NCI-H510A (cell line): ENCODE measurements around the gene PDE6A.

Experiments used
- DNase-seq: peaks from one replicate; lab custom pipeline; 2025; lab: John Stamatoyannopoulos, UW

Gene PDE6A

GRCh38 chr5:149930043-149930748 is 14.4 kb downstream of the PDE6A start:
- no peak for DNase-seq

- DNase-seq = no peak
Observed at GRCh38 chr5:149924486-149924885, 20.1 kb downstream of the PDE6A start.

- DNase-seq = no peak
Observed at GRCh38 chr5:149922950-149923349, 21.6 kb downstream of the PDE6A start.

GRCh38 chr5:149921597-149921996 is 23.0 kb downstream of the PDE6A start:
- DNase-seq = no peak

GRCh38 chr5:149917073-149917676 is 27.4 kb downstream of the PDE6A start:
- DNase-seq = no peak

- DNase-seq = no peak
Observed at GRCh38 chr5:149916334-149917072, 28.1 kb downstream of the PDE6A start.

GRCh38 chr5:149915392-149916260 is 29.0 kb downstream of the PDE6A start:
- no peak for DNase-seq

- DNase-seq = no peak
Observed at GRCh38 chr5:149913436-149914419, 30.9 kb downstream of the PDE6A start.

- no peak for DNase-seq
Observed at GRCh38 chr5:149912226-149912871, 32.2 kb downstream of the PDE6A start.

GRCh38 chr5:149911031-149911430 is 33.6 kb downstream of the PDE6A start:
- DNase-seq = no peak

GRCh38 chr5:149907828-149908227 is 36.8 kb downstream of the PDE6A start:
- no peak for DNase-seq

GRCh38 chr5:149904977-149905376 is 39.6 kb downstream of the PDE6A start:
- DNase-seq = no peak

- DNase-seq = no peak
Observed at GRCh38 chr5:149904293-149904886, 40.2 kb downstream of the PDE6A start.

GRCh38 chr5:149903404-149903803 is 41.2 kb downstream of the PDE6A start:
- no peak for DNase-seq

- DNase-seq = no peak
Observed at GRCh38 chr5:149902177-149902576, 42.4 kb downstream of the PDE6A start.

- no peak for DNase-seq
Observed at GRCh38 chr5:149901511-149901910, 43.1 kb downstream of the PDE6A start.

- no peak for DNase-seq
Observed at GRCh38 chr5:149900390-149900789, 44.2 kb downstream of the PDE6A start.

GRCh38 chr5:149898811-149899210 is 45.8 kb downstream of the PDE6A start:
- DNase-seq = no peak

- no peak for DNase-seq
Observed at GRCh38 chr5:149895416-149896345, 48.9 kb downstream of the PDE6A start.
